T-cell (primary cell): ENCODE measurements around the gene UACA. TPM values are rescaled to one million over a fixed set of nuclear protein-coding genes. Genes with fewer than 3 reads are reported as not detected.

Experiments
- ATAC-seq, 4 experiments: fragments of 200-7000 bp in 3 of 4; fragments of 150-1000 bp in 1 of 4; cut with Tn5 transposase; replicated peaks in 1 of 4; 1 replicate in 3 of 4; 2 replicates in 1 of 4; pipeline ENCODE4 v1.10.0; 2021; ENCODE audit warnings: moderate library complexity in 3 of 4, mild to moderate bottlenecking in 2 of 4, moderate number of reproducible peaks in 1 of 4
- CTCF ChIA-PET, 2 donors: fragments of 300-600 bp; sonication (Branson Sonifier 250); formaldehyde crosslinking; loops; one replicate each; lab custom pipeline; 2022; ENCODE audit warnings: antibody characterized with exemption in 2 of 2; lab: Charles Lee
- POLR2A ChIA-PET, 2 donors: fragments of 300-600 bp; sonication (Branson Sonifier 250); formaldehyde crosslinking; loops; one replicate each; lab custom pipeline; 2022; ENCODE audit warnings: antibody characterized with exemption in 2 of 2; lab: Charles Lee
- DNase-seq, 35 experiments: peaks; one replicate each; pipeline versions ENCODE4 v3.0.0 to v3.0.0-alpha.2; 2013 to 2023
- H3K27ac ChIP-seq: one replicate; pipeline ENCODE4 v1.5.1; 2013; ENCODE audit warnings: low read length
- H3K27me3 ChIP-seq, 2 experiments: replicated peaks in 1 of 2; 1 replicate in 1 of 2; 2 replicates in 1 of 2; pipeline versions ENCODE4 v1.6.1 to v1.7.0; 2013; ENCODE audit warnings: low read length in 1 of 2, mixed read lengths in 1 of 2; ENCODE audit not compliant: control insufficient read depth in 2 of 2, insufficient read depth in 2 of 2; ENCODE audit errors: extremely low read depth in 1 of 2
- H3K36me3 ChIP-seq, 2 donors: 1 replicate in 1 of 2; 2 replicates in 1 of 2; pipeline versions ENCODE4 v1.6.1 to v1.7.0; 2013; ENCODE audit warnings: low read length in 1 of 2; ENCODE audit not compliant: control insufficient read depth in 2 of 2, insufficient read depth in 1 of 2; ENCODE audit errors: extremely low read depth in 1 of 2
- H3K4me1 ChIP-seq, 2 experiments: 1 replicate in 1 of 2; 2 replicates in 1 of 2; pipeline versions ENCODE4 v1.6.1 to v1.7.0; 2013; ENCODE audit warnings: low read length in 2 of 2, mixed read lengths in 1 of 2; ENCODE audit not compliant: insufficient read depth in 2 of 2, control insufficient read depth in 1 of 2; ENCODE audit errors: extremely low read depth in 1 of 2
- H3K4me3 ChIP-seq, 2 donors: 1 replicate in 1 of 2; 2 replicates in 1 of 2; pipeline versions ENCODE4 v1.5.1 to v1.7.0; 2013; ENCODE audit warnings: mild to moderate bottlenecking in 2 of 2, low read length in 1 of 2, moderate library complexity in 1 of 2; ENCODE audit not compliant: control insufficient read depth in 1 of 2; ENCODE audit errors: extremely low read depth in 1 of 2
- H3K9me3 ChIP-seq: 2 replicates; pipeline ENCODE4 v1.7.0; 2013
- H3K27ac Mint-ChIP-seq, 2 donors: one replicate each; pipeline ENCODE4 v1.8.0; 2020 to 2021; ENCODE audit warnings: mild to moderate bottlenecking in 2 of 2, mixed read lengths in 2 of 2
- H3K27me3 Mint-ChIP-seq, 2 donors: one replicate each; pipeline ENCODE4 v1.8.0; 2021 to 2022; ENCODE audit warnings: mixed read lengths in 2 of 2
- H3K36me3 Mint-ChIP-seq: one replicate; pipeline ENCODE4 v1.8.0; 2021; ENCODE audit warnings: mixed read lengths
- H3K4me1 Mint-ChIP-seq, 3 donors: one replicate each; pipeline ENCODE4 v1.8.0; 2020 to 2022; ENCODE audit warnings: mixed read lengths in 3 of 3, mild to moderate bottlenecking in 1 of 3
- H3K4me3 Mint-ChIP-seq, 3 donors: one replicate each; pipeline ENCODE4 v1.8.0; 2020 to 2022; ENCODE audit warnings: mild to moderate bottlenecking in 3 of 3, mixed read lengths in 3 of 3, moderate library complexity in 3 of 3
- H3K9me3 Mint-ChIP-seq, 3 donors: one replicate each; pipeline ENCODE4 v1.8.0; 2020 to 2022; ENCODE audit warnings: mixed read lengths in 3 of 3
- WGBS: methylation state at CpG from one replicate; pipeline ENCODE4 v1.1.5; 2013; ENCODE audit warnings: missing lambda C conversion rate; ENCODE audit not compliant: insufficient coverage; 5-methylcytosine and 5-hydroxymethylcytosine counted together
- total RNA-seq, 35 experiments: library from RNA in 6 of 35; stranded (reverse) in 6 of 35; fragments of 120-200 nt in 1 of 35; gene quantifications; one replicate each; pipeline versions ENCODE4 v1.2.1 to v1.2.4 and lab custom pipeline; 2013 to 2026

The UACA gene
- total RNA-seq, 5 donors from 2014 or later (not counting 1 experiment from before 2014, with no cell fraction given) = 0.08 to 1.3 (median 0.70) TPM

DNA sequence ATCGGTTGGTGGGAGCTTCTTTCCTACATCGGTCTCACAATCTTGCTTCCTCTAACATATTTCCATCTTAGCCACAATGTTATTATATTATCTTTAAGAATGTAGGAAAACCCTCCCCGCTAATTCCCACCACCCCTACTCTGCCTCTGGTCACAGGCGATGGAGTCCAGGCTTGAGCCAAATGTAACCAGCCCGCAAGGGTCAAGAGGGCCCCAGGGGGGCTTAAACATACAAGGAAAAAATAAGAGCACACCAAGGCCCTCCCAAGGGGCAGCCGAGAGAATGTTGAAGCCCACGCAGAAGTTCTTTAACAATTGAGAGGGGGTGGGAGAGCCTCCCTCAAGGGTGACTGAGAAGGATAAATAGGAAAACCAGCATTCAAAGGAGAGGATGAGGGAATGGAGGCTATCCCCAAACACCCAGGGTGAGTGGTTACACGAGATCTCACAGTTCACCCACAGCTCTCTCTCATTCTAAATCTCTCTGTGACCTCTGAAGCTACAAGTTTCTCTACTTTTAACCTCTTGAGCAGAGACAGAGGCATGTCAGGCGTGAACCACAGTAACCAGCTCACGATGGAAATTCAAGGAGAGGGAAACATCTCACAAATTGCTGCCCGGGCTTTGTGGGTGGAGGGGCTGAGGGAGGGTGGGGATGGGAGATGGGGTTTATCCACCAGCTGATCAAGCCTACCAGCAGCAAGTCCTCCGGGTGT, 31.4 kb upstream of the UACA start:
- ChIA-PET POLR2A (no interaction called here), CTCF (interaction anchor here in 1 of 2 donors (0.6 kb wide), 2 partner anchors 99 to 333 kb away, joined by 3 read pairs; no protein-coding TSS in a partner anchor)
- ATAC-seq = no peak
- no peak overlapping the region for H3K27ac ChIP-seq
- no peak overlapping the region for H3K27ac Mint-ChIP-seq
- H3K4me1 Mint-ChIP-seq = no peaks in the 10 kb centered on the region
- no peaks in the 10 kb centered on the region for H3K9me3 ChIP-seq
- H3K9me3 Mint-ChIP-seq = no peaks in the 10 kb centered on the region
- 89% methylated on average over 4 of the region's 12 CpGs for WGBS
- peaks cover 4 to 8% of the 10 kb centered on the region in 2 donors for H3K27me3 Mint-ChIP-seq
- no peak for DNase-seq
- no peaks in the 10 kb centered on the region for H3K4me1 ChIP-seq
- no peaks in the 10 kb centered on the region for H3K36me3 Mint-ChIP-seq
- H3K4me3 Mint-ChIP-seq = no peak overlapping the region
- peaks cover 0 to 8% of the 10 kb centered on the region in 2 experiments for H3K27me3 ChIP-seq
- H3K36me3 ChIP-seq = no peaks in the 10 kb centered on the region
- no peak overlapping the region for H3K4me3 ChIP-seq

DNA sequence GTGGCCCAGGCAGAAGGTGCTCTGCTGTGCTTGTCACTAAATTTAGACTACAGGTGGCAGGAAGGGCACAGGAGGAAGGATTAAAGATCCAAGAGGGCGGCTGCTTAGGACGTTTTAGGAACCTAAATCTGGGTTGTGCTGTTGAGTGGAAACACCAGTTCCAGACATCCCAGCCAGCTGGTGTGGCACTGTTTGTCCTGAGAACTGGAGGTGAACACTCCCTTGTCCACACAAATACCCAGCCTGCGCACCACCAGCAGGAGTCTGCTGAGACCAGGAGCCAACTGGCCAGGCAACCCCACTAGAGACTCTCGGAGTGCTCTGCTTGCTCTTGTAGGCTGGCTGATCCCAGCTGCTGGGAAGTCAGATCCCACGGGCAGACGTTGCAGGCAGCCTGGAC, 30.3 kb upstream of the UACA start:
- Mint-ChIP-seq H3K4me3 (no peak overlapping the region), H3K27me3 (peaks cover 4 to 8% of the 10 kb centered on the region in 2 donors), H3K4me1 (no peaks in the 10 kb centered on the region), H3K9me3 (no peaks in the 10 kb centered on the region), H3K36me3 (no peaks in the 10 kb centered on the region), H3K27ac (no peak overlapping the region)
- ChIA-PET CTCF (no interaction called here), POLR2A (no interaction called here)
- Histone ChIP-seq H3K4me3 (no peak overlapping the region), H3K27ac (no peak overlapping the region), H3K36me3 (no peaks in the 10 kb centered on the region), H3K27me3 (peaks cover 0 to 12% of the 10 kb centered on the region in 2 experiments), H3K4me1 (no peaks in the 10 kb centered on the region), H3K9me3 (no peaks in the 10 kb centered on the region)
- ATAC-seq (no peak), DNase-seq (no peak)
- 80% methylated on average over 2 of the region's 6 CpGs for WGBS

DNA sequence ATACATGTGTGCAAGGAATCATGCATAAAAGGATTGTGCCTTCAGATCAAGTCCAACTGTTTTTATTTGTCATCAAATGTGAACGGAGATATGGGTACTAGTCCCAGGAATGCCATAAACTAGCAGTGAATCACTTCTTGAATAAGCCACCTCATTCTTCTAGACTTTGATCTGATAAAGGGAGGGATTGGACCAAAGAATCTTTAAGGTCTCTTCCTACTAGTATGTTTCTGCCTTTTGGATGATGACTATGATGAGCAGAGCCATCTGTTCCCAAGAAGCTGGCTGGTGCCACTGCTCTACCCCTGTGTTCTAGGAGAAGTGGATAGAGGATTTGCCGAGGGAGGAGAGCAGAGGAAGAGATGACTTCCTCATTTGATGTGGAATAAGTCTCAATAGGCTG, 28.8 kb upstream of the UACA start:
- no peaks in the 10 kb centered on the region for H3K4me1 ChIP-seq
- Mint-ChIP-seq H3K27ac (no peak overlapping the region), H3K36me3 (no peaks in the 10 kb centered on the region), H3K4me3 (no peak overlapping the region), H3K9me3 (no peaks in the 10 kb centered on the region), H3K27me3 (peaks cover 4 to 8% of the 10 kb centered on the region in 2 donors), H3K4me1 (no peaks in the 10 kb centered on the region)
- CTCF ChIA-PET = no interaction called here
- peaks cover 0 to 12% of the 10 kb centered on the region in 2 experiments for H3K27me3 ChIP-seq
- no CpG with 5 or more reads among the region's 2 CpGs for WGBS
- no peak overlapping the region for H3K27ac ChIP-seq
- H3K9me3 ChIP-seq = no peaks in the 10 kb centered on the region
- no peak for ATAC-seq
- no peak for DNase-seq
- H3K36me3 ChIP-seq = no peaks in the 10 kb centered on the region
- no peak overlapping the region for H3K4me3 ChIP-seq
- POLR2A ChIA-PET = no interaction called here

DNA sequence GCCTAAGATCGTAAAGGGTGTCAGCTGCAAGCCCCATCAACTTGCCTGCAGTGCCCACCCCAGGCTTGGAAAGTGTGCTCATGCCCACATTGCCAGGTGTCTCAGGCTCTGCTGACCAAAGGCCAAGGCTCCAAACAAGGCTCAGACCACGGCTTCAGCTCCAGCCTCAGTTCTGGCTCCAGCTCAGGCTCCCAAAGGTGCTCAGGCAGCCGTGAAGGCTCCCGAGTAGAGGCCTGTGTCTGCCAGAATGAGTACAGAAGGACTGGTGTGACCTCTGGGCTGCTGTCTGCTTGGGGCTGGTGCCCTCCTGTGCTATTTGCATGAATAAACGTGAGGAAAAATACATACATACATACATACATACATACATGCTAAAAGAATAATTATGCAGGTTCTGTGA, 27.9 kb upstream of the UACA start:
- 69% methylated on average over 2 of the region's 5 CpGs for WGBS
- DNase-seq = no peak
- H3K4me1 Mint-ChIP-seq = no peaks in the 10 kb centered on the region
- no peak overlapping the region for H3K4me3 ChIP-seq
- H3K9me3 ChIP-seq = no peaks in the 10 kb centered on the region
- ChIA-PET POLR2A (no interaction called here), CTCF (no interaction called here)
- H3K27me3 Mint-ChIP-seq = peaks cover 4 to 8% of the 10 kb centered on the region in 2 donors
- no peak overlapping the region for H3K4me3 Mint-ChIP-seq
- no peak overlapping the region for H3K27ac Mint-ChIP-seq
- no peaks in the 10 kb centered on the region for H3K36me3 Mint-ChIP-seq
- H3K36me3 ChIP-seq = no peaks in the 10 kb centered on the region
- no peak for ATAC-seq
- H3K27me3 ChIP-seq = peaks cover 0 to 12% of the 10 kb centered on the region in 2 experiments
- H3K9me3 Mint-ChIP-seq = no peaks in the 10 kb centered on the region
- no peak overlapping the region for H3K27ac ChIP-seq
- no peaks in the 10 kb centered on the region for H3K4me1 ChIP-seq

DNA sequence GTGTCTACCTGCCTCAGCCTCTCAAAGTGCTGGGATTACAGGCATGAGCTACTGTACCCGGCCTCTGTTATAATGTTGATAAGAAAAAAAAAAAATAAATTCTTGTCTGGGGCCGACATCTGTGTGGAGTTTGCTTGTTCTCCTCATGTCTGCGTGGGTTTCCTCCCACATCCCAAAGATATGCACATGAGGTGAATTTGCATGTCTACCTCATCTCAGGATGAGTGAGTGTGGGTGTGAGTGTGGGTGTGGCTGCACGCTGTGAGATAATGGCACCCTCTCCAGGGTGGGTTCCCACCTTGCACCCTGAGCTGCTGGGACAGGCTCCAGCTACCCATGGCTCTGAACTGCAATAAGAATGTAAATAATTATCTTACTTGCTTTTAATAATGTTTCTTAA, 25.9 kb upstream of the UACA start:
- POLR2A ChIA-PET = no interaction called here
- Mint-ChIP-seq H3K27me3 (peaks cover 0 to 11% of the 10 kb centered on the region in 2 donors), H3K9me3 (no peaks in the 10 kb centered on the region), H3K36me3 (no peaks in the 10 kb centered on the region), H3K4me3 (no peak overlapping the region), H3K4me1 (peaks cover 0 to 3% (median 0%) of the 10 kb centered on the region in 3 donors), H3K27ac (no peak overlapping the region)
- no peaks in the 10 kb centered on the region for H3K9me3 ChIP-seq
- CTCF ChIA-PET = interaction anchor here in 1 of 2 donors (0.5 to 0.7 kb wide), 2 partner anchors 9 to 1745 kb away, joined by 3 to 4 read pairs; no protein-coding TSS in a partner anchor
- no peak for ATAC-seq
- no peaks in the 10 kb centered on the region for H3K4me1 ChIP-seq
- H3K27ac ChIP-seq = no peak overlapping the region
- no peak for DNase-seq
- H3K27me3 ChIP-seq = peaks cover 0 to 12% of the 10 kb centered on the region in 2 experiments
- no peak overlapping the region for H3K4me3 ChIP-seq
- no peaks in the 10 kb centered on the region for H3K36me3 ChIP-seq
- no CpG with 5 or more reads among the region's 4 CpGs for WGBS

DNA sequence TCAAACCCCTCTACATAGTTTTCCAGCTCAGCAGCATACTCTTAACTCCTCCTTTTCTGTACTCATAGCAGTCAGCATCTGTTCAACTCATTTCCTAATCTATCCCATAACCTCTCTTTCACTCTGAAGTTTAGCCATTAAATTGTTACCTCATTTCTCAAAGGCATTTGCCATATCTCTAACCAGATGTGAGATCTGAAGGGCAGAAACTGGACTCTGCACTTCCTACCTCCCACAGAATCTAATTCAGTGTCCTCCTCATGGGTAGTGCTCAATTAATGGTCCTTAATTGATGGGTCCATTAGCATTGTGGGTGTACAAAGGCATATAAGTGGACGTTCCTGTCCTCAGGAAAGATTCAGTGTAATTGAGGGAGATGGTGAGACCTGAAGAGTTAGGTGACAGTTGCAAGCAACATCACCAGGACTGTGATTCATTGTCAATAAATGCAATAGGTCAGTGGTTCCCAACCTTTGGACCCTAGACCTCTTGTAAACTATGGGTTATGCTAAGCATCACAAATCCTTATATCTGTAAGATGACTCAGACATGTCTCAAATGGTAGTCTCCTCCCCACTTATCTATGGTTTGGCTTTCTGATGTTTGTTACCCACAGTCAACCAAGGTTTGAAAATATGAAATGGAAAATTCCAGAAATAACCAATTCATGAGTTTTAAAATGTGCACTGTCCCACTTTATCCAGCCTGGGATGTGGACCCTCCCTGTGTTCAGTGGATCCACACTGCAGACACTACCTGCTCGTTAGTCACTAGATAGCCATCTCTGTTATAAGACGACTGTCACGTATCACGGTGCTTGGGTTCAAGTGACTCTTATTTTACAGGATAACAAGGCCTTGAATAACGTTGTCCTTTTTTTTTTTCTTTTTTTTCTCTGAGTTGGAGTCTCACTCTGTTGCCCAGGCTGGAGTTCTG, 25.0 kb upstream of the UACA start:
- Histone ChIP-seq H3K27me3 (peaks cover 3 to 11% of the 10 kb centered on the region in 2 experiments), H3K4me1 (no peaks in the 10 kb centered on the region), H3K36me3 (no peaks in the 10 kb centered on the region), H3K27ac (no peak overlapping the region), H3K9me3 (no peaks in the 10 kb centered on the region), H3K4me3 (no peak overlapping the region)
- ChIA-PET CTCF (no interaction called here), POLR2A (no interaction called here)
- peaks cover 0 to 10% of the 10 kb centered on the region in 2 donors for H3K27me3 Mint-ChIP-seq
- H3K36me3 Mint-ChIP-seq = no peaks in the 10 kb centered on the region
- 79% methylated on average over 5 of the region's 6 CpGs for WGBS
- DNase-seq (no peak), ATAC-seq (no peak)
- H3K4me3 Mint-ChIP-seq = no peak overlapping the region
- no peaks in the 10 kb centered on the region for H3K9me3 Mint-ChIP-seq
- H3K27ac Mint-ChIP-seq = no peak overlapping the region
- H3K4me1 Mint-ChIP-seq = peaks cover 0 to 3% (median 0%) of the 10 kb centered on the region in 3 donors
